ENCODE results near the gene RHOD.

GRCh38 chr11:67076202-67076601 is 19.6 kb downstream of the RHOD start:
- TF ChIP-seq CTCF (IDR thresholded peaks at IDR 0.05) (no peak), POLR2A (IDR thresholded peaks at IDR 0.05) (no peak)
